ENCODE measurements around the gene TMEM132D.

DNA sequence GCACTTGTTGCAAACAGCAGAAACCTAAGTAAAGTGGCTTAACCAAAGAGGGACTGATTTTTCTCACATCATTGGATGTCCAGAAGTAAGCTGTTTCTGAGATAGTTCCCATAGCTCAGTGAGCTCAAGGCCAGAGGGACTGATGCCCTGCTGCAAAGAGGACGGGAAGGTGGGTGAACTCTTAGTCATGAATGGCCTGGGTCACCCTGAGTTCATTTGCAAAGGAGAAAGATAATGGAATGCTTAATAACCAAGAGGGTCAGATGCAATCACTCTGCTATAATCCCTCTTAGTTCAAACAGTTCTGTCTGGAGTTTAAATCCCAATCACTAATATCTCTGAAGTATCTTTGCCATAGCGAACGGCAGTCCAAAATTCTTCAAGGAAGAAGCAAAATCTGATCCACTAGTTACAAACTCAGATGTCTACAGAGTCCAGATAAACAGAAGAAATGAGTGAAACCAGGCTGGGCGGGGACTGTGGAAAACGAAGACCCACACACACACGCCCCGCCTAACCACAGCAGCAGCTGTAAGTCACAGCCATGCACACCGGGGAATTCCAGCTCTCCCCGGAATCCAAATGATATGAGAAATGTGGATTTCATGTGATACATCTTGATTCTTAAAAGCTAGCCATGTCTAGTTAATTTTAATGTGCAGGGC lies 289.5 kb downstream of the TMEM132D start:
- no peak for TF ChIP-seq POLR2A (IDR thresholded peaks at IDR 0.05; ENCODE audit: low read depth, low read length)
- TF ChIP-seq BHLHE40 (IDR thresholded peaks at IDR 0.05; ENCODE audit: low read depth, low read length), result no peak
- TF ChIP-seq USF2 (IDR thresholded peaks at IDR 0.05; ENCODE audit: low read depth, low read length), result no peak
- TF ChIP-seq, protein P1, sequence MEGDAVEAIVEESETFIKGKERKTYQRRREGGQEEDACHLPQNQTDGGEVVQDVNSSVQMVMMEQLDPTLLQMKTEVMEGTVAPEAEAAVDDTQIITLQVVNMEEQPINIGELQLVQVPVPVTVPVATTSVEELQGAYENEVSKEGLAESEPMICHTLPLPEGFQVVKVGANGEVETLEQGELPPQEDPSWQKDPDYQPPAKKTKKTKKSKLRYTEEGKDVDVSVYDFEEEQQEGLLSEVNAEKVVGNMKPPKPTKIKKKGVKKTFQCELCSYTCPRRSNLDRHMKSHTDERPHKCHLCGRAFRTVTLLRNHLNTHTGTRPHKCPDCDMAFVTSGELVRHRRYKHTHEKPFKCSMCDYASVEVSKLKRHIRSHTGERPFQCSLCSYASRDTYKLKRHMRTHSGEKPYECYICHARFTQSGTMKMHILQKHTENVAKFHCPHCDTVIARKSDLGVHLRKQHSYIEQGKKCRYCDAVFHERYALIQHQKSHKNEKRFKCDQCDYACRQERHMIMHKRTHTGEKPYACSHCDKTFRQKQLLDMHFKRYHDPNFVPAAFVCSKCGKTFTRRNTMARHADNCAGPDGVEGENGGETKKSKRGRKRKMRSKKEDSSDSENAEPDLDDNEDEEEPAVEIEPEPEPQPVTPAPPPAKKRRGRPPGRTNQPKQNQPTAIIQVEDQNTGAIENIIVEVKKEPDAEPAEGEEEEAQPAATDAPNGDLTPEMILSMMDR (conservative IDR thresholded peaks at IDR 0.05; ENCODE audit: low read depth, low read length), result no peak
- no peak for TF ChIP-seq CEBPB (IDR thresholded peaks at IDR 0.05; ENCODE audit: low read depth, low read length)
- TF ChIP-seq RFX5 (IDR thresholded peaks at IDR 0.05; ENCODE audit: low read depth, low read length), result no peak
- no peak for TF ChIP-seq MXI1 (IDR thresholded peaks at IDR 0.05; ENCODE audit: borderline replicate concordance, low read depth, low read length)
- TF ChIP-seq ELK1 (IDR thresholded peaks at IDR 0.05; ENCODE audit: borderline replicate concordance, low read depth, low read length), result no peak
- no peak for TF ChIP-seq RCOR1 (IDR thresholded peaks at IDR 0.05; ENCODE audit: insufficient replicate concordance, low read length)
- no peak for TF ChIP-seq NFE2L2 (IDR thresholded peaks at IDR 0.05; ENCODE audit: low read depth, low read length)
